Activated CD4-positive, alpha-beta T cell treated with anti-CD3 and anti-CD28 coated beads for 48 hours (primary cell): ENCODE results near the gene SCN7A.
"Not testable (repeated sequence)": the region's sequence is repeated elsewhere in the genome, so short reads cannot be mapped to it uniquely, and the experiment has no call there.

Experiments
- DNase-seq: peaks from one replicate; pipeline ENCODE4 v3.0.0-alpha.2; 2020

The SCN7A gene

GRCh38 chr2:166451468-166451867 is 42.6 kb downstream of the SCN7A start:
- DNase-seq = no peak

- no peak for DNase-seq
These were observed 44.6 kb downstream of the SCN7A start for GRCh38 chr2:166449439-166449838.

- no peak for DNase-seq
These were observed 45.9 kb downstream of the SCN7A start for GRCh38 chr2:166448106-166448505.

- DNase-seq = no peak
These were observed 49.7 kb downstream of the SCN7A start for GRCh38 chr2:166444306-166444705.

GRCh38 chr2:166440313-166440712 is 53.7 kb downstream of the SCN7A start:
- no peak for DNase-seq

GRCh38 chr2:166439078-166439477 is 55.0 kb downstream of the SCN7A start:
- DNase-seq = no peak

GRCh38 chr2:166436976-166437375 is 57.1 kb downstream of the SCN7A start:
- DNase-seq = no peak

GRCh38 chr2:166436189-166436588 is 57.9 kb downstream of the SCN7A start:
- DNase-seq = no peak

- DNase-seq = no peak
These were observed 59.6 kb downstream of the SCN7A start for GRCh38 chr2:166434491-166434890.

GRCh38 chr2:166433457-166433856 is 60.6 kb downstream of the SCN7A start:
- no peak for DNase-seq

GRCh38 chr2:166432331-166432730 is 61.7 kb downstream of the SCN7A start:
- DNase-seq = no peak

- DNase-seq = no peak
These were observed 69.2 kb downstream of the SCN7A start for GRCh38 chr2:166424841-166425240.

GRCh38 chr2:166419616-166419934 is 74.5 kb downstream of the SCN7A start:
- no peak for DNase-seq

GRCh38 chr2:166418853-166419615 is 75.0 kb downstream of the SCN7A start:
- DNase-seq = no peak

- no peak for DNase-seq
These were observed 76.4 kb downstream of the SCN7A start for GRCh38 chr2:166417669-166418068.

- DNase-seq = no peak
These were observed 80.8 kb downstream of the SCN7A start for GRCh38 chr2:166413255-166413654.

GRCh38 chr2:166411473-166412230 is 82.4 kb downstream of the SCN7A start:
- no peak for DNase-seq

GRCh38 chr2:166410828-166411472 is 83.1 kb downstream of the SCN7A start:
- no peak for DNase-seq

- not testable (repeated sequence) for DNase-seq
These were observed 86.3 kb downstream of the SCN7A start for GRCh38 chr2:166407746-166408145.

GRCh38 chr2:166406374-166406773 is 87.7 kb downstream of the SCN7A start:
- no peak for DNase-seq

- DNase-seq = no peak
These were observed 88.5 kb downstream of the SCN7A start for GRCh38 chr2:166405569-166405926.

- no peak for DNase-seq
These were observed 89.0 kb downstream of the SCN7A start for GRCh38 chr2:166404831-166405568.

GRCh38 chr2:166394245-166394644 is 99.8 kb downstream of the SCN7A start:
- DNase-seq = no peak
